Endodermal cell (in vitro differentiated cells): Measurements from ENCODE around the gene PNKD. TPM values are rescaled to one million over a fixed set of nuclear protein-coding genes. Genes with fewer than 3 reads are reported as not detected.

Experiments
- DNase-seq: peaks from one replicate; pipeline ENCODE4 v3.0.0-alpha.2; 2017
- H3K27ac ChIP-seq: 2 replicates; pipeline ENCODE4 v1.5.1; 2013; ENCODE audit warnings: mild to moderate bottlenecking, low read depth, low read length, moderate library complexity
- H3K27me3 ChIP-seq: 2 replicates; pipeline ENCODE4 v1.6.1; 2013; ENCODE audit warnings: mild to moderate bottlenecking, low read length, moderate library complexity; ENCODE audit not compliant: insufficient read depth, control insufficient read depth, poor library complexity, severe bottlenecking
- H3K36me3 ChIP-seq: 2 replicates; pipeline ENCODE4 v1.7.0; 2013; ENCODE audit warnings: mild to moderate bottlenecking, low read length, moderate library complexity; ENCODE audit not compliant: control insufficient read depth, insufficient read depth
- H3K4me1 ChIP-seq: one replicate; pipeline ENCODE4 v1.7.0; 2013; ENCODE audit warnings: low read length; ENCODE audit not compliant: control insufficient read depth, insufficient read depth
- H3K4me3 ChIP-seq: 2 replicates; pipeline ENCODE4 v1.5.1; 2013; ENCODE audit warnings: mild to moderate bottlenecking, low read length, moderate library complexity
- H3K9ac ChIP-seq: 2 replicates; pipeline ENCODE4 v1.6.1; 2013; ENCODE audit warnings: mild to moderate bottlenecking, low read length, moderate library complexity; ENCODE audit not compliant: poor library complexity, severe bottlenecking; ENCODE audit errors: extremely low read depth
- H3K9me3 ChIP-seq: 2 replicates; pipeline ENCODE4 v1.6.1; 2013; ENCODE audit warnings: mild to moderate bottlenecking, low read length, moderate library complexity; ENCODE audit not compliant: control insufficient read depth
- H3K27ac Mint-ChIP-seq: 2 replicates; pipeline ENCODE4 v1.8.0; 2020; ENCODE audit warnings: mixed read lengths
- H3K27me3 Mint-ChIP-seq: 2 replicates; pipeline ENCODE4 v1.8.0; 2021; ENCODE audit warnings: mild to moderate bottlenecking, mixed read lengths; ENCODE audit not compliant: insufficient read depth
- H3K36me3 Mint-ChIP-seq: 2 replicates; pipeline ENCODE4 v1.8.0; 2020; ENCODE audit warnings: low read depth, mixed read lengths
- H3K4me1 Mint-ChIP-seq: 2 replicates; pipeline ENCODE4 v1.8.0; 2020; ENCODE audit warnings: mixed read lengths
- H3K4me3 Mint-ChIP-seq: 2 replicates; pipeline ENCODE4 v1.8.0; 2020; ENCODE audit warnings: mild to moderate bottlenecking, moderate library complexity, mixed read lengths
- H3K9me3 Mint-ChIP-seq: 2 replicates; pipeline ENCODE4 v1.8.0; 2020; ENCODE audit warnings: mild to moderate bottlenecking, mixed read lengths
- CTCF ChIP-seq: fragments of 200-600 bp; sonication (generic); conservative IDR thresholded peaks from 2 replicates; pipeline ENCODE4 v1.5.0; 2021; ENCODE audit warnings: antibody characterized with exemption, mild to moderate bottlenecking
- WGBS, 2 experiments: methylation state at CpG; one replicate each; pipeline versions ENCODE4 v1.1.5 to v1.1.7; 2013; ENCODE audit warnings: missing lambda C conversion rate in 2 of 2, mixed read lengths in 1 of 2; ENCODE audit not compliant: insufficient coverage in 1 of 2, insufficient read length in 1 of 2; 5-methylcytosine and 5-hydroxymethylcytosine counted together
- total RNA-seq, 2 donors: library from RNA; stranded (reverse); fragmentation: NEBNext Ultra II Directional in 1 of 2; extraction: Animal tissue kit (Norgen Biotek cat#: 25700) in 1 of 2; gene quantifications; 2 replicates in 1 of 2; 3 replicates in 1 of 2; pipeline ENCODE4 v1.2.1, GENCODE V29; 2021

The PNKD gene
- total RNA-seq, 2 donors from 2014 or later, result 33.9 to 39.6 TPM

DNA sequence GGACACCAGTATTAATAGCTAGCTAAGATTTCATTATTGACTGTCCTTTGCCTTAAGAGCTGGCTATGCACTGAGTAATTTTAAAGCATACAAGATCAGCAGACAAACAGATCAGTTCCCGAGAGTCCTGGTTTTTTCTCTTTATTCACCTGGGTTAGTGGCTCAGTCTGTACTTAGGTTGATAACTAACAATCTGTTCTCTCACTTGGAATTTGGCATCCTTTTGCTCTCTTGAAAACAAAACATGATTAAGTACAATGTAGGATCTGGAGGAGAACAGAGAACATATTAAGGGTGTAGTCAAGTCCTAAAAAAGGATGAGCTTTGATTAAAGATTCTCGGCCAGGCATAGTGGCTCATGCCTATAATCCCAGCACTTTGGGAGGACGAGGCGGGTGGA, 36.8 kb upstream of the PNKD start:
- no peaks in the 10 kb centered on the region for H3K9me3 Mint-ChIP-seq
- DNase-seq, result no peak
- no peaks in the 10 kb centered on the region for H3K27me3 Mint-ChIP-seq
- no peak overlapping the region for H3K9ac ChIP-seq
- no peak overlapping the region for H3K4me3 Mint-ChIP-seq
- H3K9me3 ChIP-seq, result peaks cover 9% of the 10 kb centered on the region
- peaks cover 4% of the 10 kb centered on the region for H3K4me1 ChIP-seq
- peaks cover 83% of the 10 kb centered on the region for H3K36me3 Mint-ChIP-seq
- no peak for TF ChIP-seq CTCF
- no peaks in the 10 kb centered on the region for H3K27me3 ChIP-seq
- H3K27ac ChIP-seq, result no peak overlapping the region
- peaks cover 3% of the 10 kb centered on the region for H3K4me1 Mint-ChIP-seq
- peaks cover 97% of the 10 kb centered on the region for H3K36me3 ChIP-seq
- WGBS, 2 experiments, result 90 to 96% methylated on average over 4 of the region's 4 CpGs
- H3K27ac Mint-ChIP-seq, result no peak overlapping the region
- no peak overlapping the region for H3K4me3 ChIP-seq

GRCh38 chr2:218234521-218234920, 35.8 kb upstream of the PNKD start:
- Histone ChIP-seq H3K36me3 (peaks cover 97% of the 10 kb centered on the region), H3K27ac (no peak overlapping the region), H3K9me3 (peaks cover 9% of the 10 kb centered on the region), H3K4me1 (peaks cover 4% of the 10 kb centered on the region), H3K9ac (no peak overlapping the region), H3K4me3 (no peak overlapping the region), H3K27me3 (no peaks in the 10 kb centered on the region)
- Mint-ChIP-seq H3K36me3 (peaks cover 86% of the 10 kb centered on the region), H3K27me3 (no peaks in the 10 kb centered on the region), H3K4me1 (no peaks in the 10 kb centered on the region), H3K9me3 (no peaks in the 10 kb centered on the region), H3K27ac (no peak overlapping the region), H3K4me3 (no peak overlapping the region)
- 90 to 100% methylated on average over 1 to 2 of the region's 3 CpGs for WGBS, 2 experiments
- DNase-seq, result no peak
- TF ChIP-seq CTCF, result no peak

DNA sequence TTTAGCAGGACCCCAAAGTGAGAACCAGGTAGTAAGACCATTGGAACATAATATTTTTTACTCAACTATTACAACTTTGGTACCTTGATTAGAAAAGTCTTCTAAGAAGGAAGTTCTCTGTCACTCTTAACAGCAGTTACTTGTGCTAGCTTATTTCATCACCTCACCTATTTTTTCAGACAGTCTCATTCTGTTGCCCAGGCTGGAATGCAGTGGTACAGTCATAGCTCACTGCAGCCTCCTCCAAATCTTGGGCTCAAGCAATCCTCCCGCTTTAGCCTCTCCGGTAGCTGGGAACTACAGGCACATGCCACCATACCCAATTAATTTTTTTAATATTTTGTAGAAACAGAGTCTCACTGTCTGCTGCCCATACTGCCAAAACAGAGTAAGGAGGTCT, 35.3 kb upstream of the PNKD start:
- H3K4me3 ChIP-seq, result no peak overlapping the region
- H3K4me1 Mint-ChIP-seq, result no peaks in the 10 kb centered on the region
- H3K9me3 ChIP-seq, result peaks cover 9% of the 10 kb centered on the region
- H3K27ac Mint-ChIP-seq, result no peak overlapping the region
- no peak for DNase-seq
- WGBS, 2 experiments, result 100% methylated on average over 1 to 2 of the region's 2 CpGs
- peaks cover 96% of the 10 kb centered on the region for H3K36me3 ChIP-seq
- no peak overlapping the region for H3K27ac ChIP-seq
- no peaks in the 10 kb centered on the region for H3K9me3 Mint-ChIP-seq
- H3K27me3 ChIP-seq, result no peaks in the 10 kb centered on the region
- H3K9ac ChIP-seq, result no peak overlapping the region
- TF ChIP-seq CTCF, result no peak
- H3K4me3 Mint-ChIP-seq, result no peak overlapping the region
- no peaks in the 10 kb centered on the region for H3K27me3 Mint-ChIP-seq
- peaks cover 88% of the 10 kb centered on the region for H3K36me3 Mint-ChIP-seq
- no peaks in the 10 kb centered on the region for H3K4me1 ChIP-seq
